Memory B cell (primary cell): ENCODE data around the gene TBATA.
"Not testable (repeated sequence)": the region's sequence is repeated elsewhere in the genome, so short reads cannot be mapped to it uniquely, and the experiment has no call there.

Experiments used
- ATAC-seq: fragments of 150-1000 bp; cut with Tn5 transposase; 2 replicates; pipeline ENCODE4 v1.10.0; 2021; ENCODE audit warnings: low read depth, mild to moderate bottlenecking, moderate library complexity
- DNase-seq, 2 donors: peaks; one replicate each; pipeline ENCODE4 v3.0.0; 2022; ENCODE audit warnings: low spot score in 2 of 2
- H3K27ac Mint-ChIP-seq: one replicate; pipeline ENCODE4 v1.8.0; 2022; ENCODE audit warnings: mild to moderate bottlenecking, moderate library complexity, mixed read lengths
- H3K27me3 Mint-ChIP-seq: one replicate; pipeline ENCODE4 v1.8.0; 2022; ENCODE audit warnings: mixed read lengths
- H3K36me3 Mint-ChIP-seq: one replicate; pipeline ENCODE4 v1.8.0; 2022; ENCODE audit warnings: mild to moderate bottlenecking, mixed read lengths
- H3K4me1 Mint-ChIP-seq: one replicate; pipeline ENCODE4 v1.8.0; 2022; ENCODE audit warnings: mixed read lengths
- H3K4me3 Mint-ChIP-seq: one replicate; pipeline ENCODE4 v1.8.0; 2022; ENCODE audit warnings: mild to moderate bottlenecking, moderate library complexity, mixed read lengths
- H3K9me3 Mint-ChIP-seq: one replicate; pipeline ENCODE4 v1.8.0; 2022; ENCODE audit warnings: mixed read lengths

TBATA gene

GRCh38 chr10:70768026-70768685 lies 17.0 kb downstream of the TBATA start:
- not testable (repeated sequence) for H3K27me3 Mint-ChIP-seq, H3K9me3 Mint-ChIP-seq, DNase-seq, H3K4me3 Mint-ChIP-seq, H3K4me1 Mint-ChIP-seq, ATAC-seq, H3K36me3 Mint-ChIP-seq, H3K27ac Mint-ChIP-seq

- Mint-ChIP-seq H3K36me3 (no peaks in the 10 kb centered on the region), H3K27ac (no peak overlapping the region), H3K4me3 (no peak overlapping the region), H3K4me1 (no peaks in the 10 kb centered on the region), H3K27me3 (peaks cover 7% of the 10 kb centered on the region), H3K9me3 (peaks cover 5% of the 10 kb centered on the region)
- ATAC-seq (no peak), DNase-seq (no peak)
Observed at GRCh38 chr10:70765794-70766594, 19.2 kb downstream of the TBATA start.

- ATAC-seq = no peak
- Mint-ChIP-seq H3K4me3 (no peak overlapping the region), H3K27me3 (peaks cover 4% of the 10 kb centered on the region), H3K36me3 (no peaks in the 10 kb centered on the region), H3K4me1 (peaks cover 6% of the 10 kb centered on the region), H3K27ac (no peak overlapping the region), H3K9me3 (peaks cover 5% of the 10 kb centered on the region)
- no peak for DNase-seq
Observed at GRCh38 chr10:70763567-70763966, 21.6 kb downstream of the TBATA start.

GRCh38 chr10:70762441-70763175 lies 22.6 kb downstream of the TBATA start:
- H3K27ac Mint-ChIP-seq = no peak overlapping the region

GRCh38 chr10:70761727-70762350 lies 23.3 kb downstream of the TBATA start:
- Mint-ChIP-seq H3K4me3 (no peak overlapping the region), H3K36me3 (no peaks in the 10 kb centered on the region), H3K27me3 (peaks cover 3% of the 10 kb centered on the region), H3K27ac (no peak overlapping the region), H3K4me1 (peaks cover 6% of the 10 kb centered on the region), H3K9me3 (peaks cover 4% of the 10 kb centered on the region)
- DNase-seq (no peak), ATAC-seq (no peak)

More at GRCh38 chr10:70762441-70763175, 22.6 kb downstream of the TBATA start:
- Mint-ChIP-seq H3K27me3 (peaks cover 3% of the 10 kb centered on the region), H3K36me3 (no peaks in the 10 kb centered on the region), H3K4me3 (no peak overlapping the region), H3K9me3 (peaks cover 5% of the 10 kb centered on the region), H3K4me1 (peaks cover 6% of the 10 kb centered on the region)
- DNase-seq = no peak
- no peak for ATAC-seq

- Mint-ChIP-seq H3K9me3 (peaks cover 2% of the 10 kb centered on the region), H3K36me3 (no peaks in the 10 kb centered on the region), H3K27me3 (peaks cover 3% of the 10 kb centered on the region), H3K4me1 (peaks cover 6% of the 10 kb centered on the region), H3K4me3 (no peak overlapping the region), H3K27ac (no peak overlapping the region)
- DNase-seq (no peak), ATAC-seq (no peak)
Observed at GRCh38 chr10:70761031-70761601, 24.1 kb downstream of the TBATA start.

GRCh38 chr10:70760271-70760787 lies 24.8 kb downstream of the TBATA start:
- Mint-ChIP-seq H3K4me3 (no peak overlapping the region), H3K36me3 (no peaks in the 10 kb centered on the region), H3K9me3 (peaks cover 2% of the 10 kb centered on the region), H3K27me3 (peaks cover 4% of the 10 kb centered on the region), H3K4me1 (peaks cover 6% of the 10 kb centered on the region), H3K27ac (no peak overlapping the region)
- no peak for ATAC-seq
- DNase-seq = no peak

GRCh38 chr10:70759781-70760180 lies 25.4 kb downstream of the TBATA start:
- no peak for DNase-seq
- ATAC-seq = no peak
- Mint-ChIP-seq H3K4me1 (peaks cover 6% of the 10 kb centered on the region), H3K36me3 (no peaks in the 10 kb centered on the region), H3K27ac (no peak overlapping the region), H3K27me3 (peaks cover 5% of the 10 kb centered on the region), H3K9me3 (no peaks in the 10 kb centered on the region), H3K4me3 (no peak overlapping the region)

GRCh38 chr10:70758757-70759514 lies 26.2 kb downstream of the TBATA start:
- Mint-ChIP-seq H3K27ac (no peak overlapping the region), H3K9me3 (no peaks in the 10 kb centered on the region), H3K36me3 (no peaks in the 10 kb centered on the region), H3K4me1 (peaks cover 6% of the 10 kb centered on the region), H3K27me3 (peaks cover 11% of the 10 kb centered on the region), H3K4me3 (no peak overlapping the region)
- ATAC-seq (peak; percentile 42), DNase-seq (peak; percentile 43 to 52)

GRCh38 chr10:70757856-70758255 lies 27.3 kb downstream of the TBATA start:
- Mint-ChIP-seq H3K36me3 (no peaks in the 10 kb centered on the region), H3K4me3 (no peak overlapping the region), H3K27me3 (peaks cover 11% of the 10 kb centered on the region), H3K27ac (no peak overlapping the region), H3K4me1 (peaks cover 6% of the 10 kb centered on the region), H3K9me3 (no peaks in the 10 kb centered on the region)
- ATAC-seq (no peak), DNase-seq (no peak)

GRCh38 chr10:70756700-70757360 lies 28.3 kb downstream of the TBATA start:
- H3K4me1 Mint-ChIP-seq = peaks cover 6% of the 10 kb centered on the region
- no peaks in the 10 kb centered on the region for H3K9me3 Mint-ChIP-seq
- no peak overlapping the region for H3K4me3 Mint-ChIP-seq
- peaks cover 11% of the 10 kb centered on the region for H3K27me3 Mint-ChIP-seq
- no peaks in the 10 kb centered on the region for H3K36me3 Mint-ChIP-seq
- H3K27ac Mint-ChIP-seq = no peak overlapping the region
- no peak for DNase-seq
- no peak for ATAC-seq

- no peaks in the 10 kb centered on the region for H3K36me3 Mint-ChIP-seq
- peaks cover 9% of the 10 kb centered on the region for H3K27me3 Mint-ChIP-seq
- no peak for DNase-seq
- no peak overlapping the region for H3K27ac Mint-ChIP-seq
- H3K4me3 Mint-ChIP-seq = no peak overlapping the region
- H3K4me1 Mint-ChIP-seq = peaks cover 3% of the 10 kb centered on the region
- no peak for ATAC-seq
- no peaks in the 10 kb centered on the region for H3K9me3 Mint-ChIP-seq
Observed at GRCh38 chr10:70753841-70754621, 31.1 kb downstream of the TBATA start.
